ENCODE data around the gene LYRM1. TPM values are rescaled to one million over a fixed set of nuclear protein-coding genes. Genes with fewer than 3 reads are reported as not detected.

Gene LYRM1
- polyA plus RNA-seq, 1 of the 3 experiments (the other 2 are of a cell fraction): 18.1 TPM

DNA sequence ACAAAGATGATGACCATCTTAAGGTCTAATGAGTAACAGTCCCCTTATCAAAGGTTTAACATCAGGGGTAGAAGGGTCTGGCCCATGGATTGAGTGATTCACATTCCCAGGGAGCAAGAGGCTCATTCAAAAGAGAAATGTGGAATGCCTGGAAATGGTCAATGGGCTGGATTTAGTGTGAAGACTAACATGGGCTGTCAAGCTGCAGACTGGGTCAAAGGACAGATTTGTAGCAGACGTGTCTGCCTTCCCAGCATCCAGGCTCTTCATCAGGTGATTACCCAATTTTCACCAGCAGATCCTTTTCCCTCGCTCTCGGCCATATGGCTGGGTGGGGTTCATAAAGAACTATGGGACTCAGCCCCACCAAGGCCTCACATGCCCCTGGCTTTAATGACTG lies 27.2 kb upstream of the LYRM1 start:
- ChIA-PET CTCF (interaction anchor here (0.9 to 4.1 kb wide), 4 partner anchors 10 to 27 kb away, joined by 3 to 21 read pairs (median 5); partner anchors contain the start of genes DCUN1D3 and LYRM1), POLR2A (no interaction called here)
- peaks cover 88% of the 10 kb centered on the region for H3K79me2 ChIP-seq (ENCODE audit: insufficient read depth)
- H3K4me1 ChIP-seq (ENCODE audit: control insufficient read depth in 1 of 2, insufficient read depth in 2 of 2, low read depth in 1 of 2, low read length in 1 of 2): peaks cover 18 to 23% of the 10 kb centered on the region in 2 experiments
- H3K4me3 ChIP-seq (ENCODE audit: low read depth in 2 of 2, low read length in 1 of 2): no peak overlapping the region
- no peaks in the 10 kb centered on the region for H4K20me1 ChIP-seq (ENCODE audit: insufficient read depth)
- TF ChIP-seq FOXJ3 (CRISPR knock-in tag; IDR thresholded peaks at IDR 0.05): no peak
- TF ChIP-seq NFIC (IDR thresholded peaks at IDR 0.05; ENCODE audit: borderline replicate concordance): no peak
- TF ChIP-seq MEF2A (IDR thresholded peaks at IDR 0.05; ENCODE audit: borderline replicate concordance, low read depth): no peak
- no peak for TF ChIP-seq NRF1 (IDR thresholded peaks at IDR 0.05; ENCODE audit: low read depth, low read length)
- no peak for TF ChIP-seq TEAD4 (IDR thresholded peaks at IDR 0.05; ENCODE audit: borderline replicate concordance, insufficient read depth)
- TF ChIP-seq, protein P1, sequence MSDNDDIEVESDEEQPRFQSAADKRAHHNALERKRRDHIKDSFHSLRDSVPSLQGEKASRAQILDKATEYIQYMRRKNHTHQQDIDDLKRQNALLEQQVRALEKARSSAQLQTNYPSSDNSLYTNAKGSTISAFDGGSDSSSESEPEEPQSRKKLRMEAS (IDR thresholded peaks at IDR 0.05; ENCODE audit: low read depth): no peak
- TF ChIP-seq, protein P2, sequence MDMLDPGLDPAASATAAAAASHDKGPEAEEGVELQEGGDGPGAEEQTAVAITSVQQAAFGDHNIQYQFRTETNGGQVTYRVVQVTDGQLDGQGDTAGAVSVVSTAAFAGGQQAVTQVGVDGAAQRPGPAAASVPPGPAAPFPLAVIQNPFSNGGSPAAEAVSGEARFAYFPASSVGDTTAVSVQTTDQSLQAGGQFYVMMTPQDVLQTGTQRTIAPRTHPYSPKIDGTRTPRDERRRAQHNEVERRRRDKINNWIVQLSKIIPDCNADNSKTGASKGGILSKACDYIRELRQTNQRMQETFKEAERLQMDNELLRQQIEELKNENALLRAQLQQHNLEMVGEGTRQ (IDR thresholded peaks at IDR 0.05; ENCODE audit: borderline replicate concordance, low read depth, low read length): no peak
- no peak for TF ChIP-seq MXI1 (IDR thresholded peaks at IDR 0.05; ENCODE audit: low read depth, low read length)
- no peak for TF ChIP-seq RAD21 (IDR thresholded peaks at IDR 0.05; ENCODE audit: low read length)
- no peak for TF ChIP-seq RXRA (IDR thresholded peaks at IDR 0.05; ENCODE audit: borderline replicate concordance, low read depth)
- H2AFZ ChIP-seq (ENCODE audit: low read depth): no peak overlapping the region
- H3K9ac ChIP-seq: no peak overlapping the region
- peaks cover 15% of the 10 kb centered on the region for H3F3A ChIP-seq (replicated peaks; ENCODE audit: insufficient read depth)
- no peaks in the 10 kb centered on the region for H3K36me3 ChIP-seq (replicated peaks in 1 of 2; ENCODE audit: control insufficient read depth in 1 of 2, insufficient read depth in 2 of 2, low read length in 1 of 2)
- no peaks in the 10 kb centered on the region for H3K9me3 ChIP-seq
- WGBS (ENCODE audit: low lambda C conversion rate): 97% methylated on average over 3 of the region's 3 CpGs
- no peaks in the 10 kb centered on the region for H3K27me3 ChIP-seq (ENCODE audit: insufficient read depth)
- no peaks in the 10 kb centered on the region for H3K9me2 ChIP-seq
- DNase-seq: no peak
- no peak overlapping the region for H3K4me2 ChIP-seq
- peak overlapping the region in 1 of 2 experiments; percentile 61; a peak in 2 of 4 replicates for H3K27ac ChIP-seq (ENCODE audit: low read depth in 2 of 2, low read length in 1 of 2)

DNA sequence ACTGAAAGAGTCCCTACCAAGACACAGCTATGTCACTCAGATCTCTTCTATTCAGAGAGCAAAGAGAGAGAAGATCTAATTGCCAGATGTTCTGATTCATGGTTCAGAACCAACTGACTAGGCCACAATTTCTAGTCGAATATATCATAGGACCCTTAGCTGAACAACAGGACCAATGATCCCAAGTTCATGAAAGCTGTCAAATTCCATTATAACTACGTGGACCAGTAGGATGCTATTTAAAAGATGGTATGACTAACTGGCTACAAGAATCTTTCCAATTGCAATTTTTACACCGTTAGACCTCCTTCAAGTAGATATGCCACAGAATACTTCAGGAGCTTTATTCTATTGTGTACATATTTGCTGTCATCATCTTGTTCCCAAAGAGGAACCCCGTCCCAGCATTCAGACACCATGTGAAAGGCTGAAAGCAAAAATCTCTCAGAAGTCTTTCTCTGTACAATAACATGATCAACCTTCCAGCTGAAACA lies 26.4 kb upstream of the LYRM1 start:
- no peak overlapping the region for H2AFZ ChIP-seq (ENCODE audit: low read depth)
- TF ChIP-seq JUND (IDR thresholded peaks at IDR 0.05) (no peak), TCF12 (IDR thresholded peaks at IDR 0.05) (peak; percentile 22; the same call in 1 of the 2 replicates), FOXM1 (IDR thresholded peaks at IDR 0.05; ENCODE audit: low read depth) (no peak)
- TF ChIP-seq, protein P3, sequence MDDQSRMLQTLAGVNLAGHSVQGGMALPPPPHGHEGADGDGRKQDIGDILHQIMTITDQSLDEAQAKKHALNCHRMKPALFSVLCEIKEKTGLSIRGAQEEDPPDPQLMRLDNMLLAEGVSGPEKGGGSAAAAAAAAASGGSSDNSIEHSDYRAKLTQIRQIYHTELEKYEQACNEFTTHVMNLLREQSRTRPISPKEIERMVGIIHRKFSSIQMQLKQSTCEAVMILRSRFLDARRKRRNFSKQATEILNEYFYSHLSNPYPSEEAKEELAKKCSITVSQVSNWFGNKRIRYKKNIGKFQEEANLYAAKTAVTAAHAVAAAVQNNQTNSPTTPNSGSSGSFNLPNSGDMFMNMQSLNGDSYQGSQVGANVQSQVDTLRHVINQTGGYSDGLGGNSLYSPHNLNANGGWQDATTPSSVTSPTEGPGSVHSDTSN (IDR thresholded peaks at IDR 0.05): peak; percentile 7; the same call in 1 of the 2 replicates
- WGBS (ENCODE audit: low lambda C conversion rate): 81% methylated on average over 4 of the region's 4 CpGs
- no peaks in the 10 kb centered on the region for H3K9me3 ChIP-seq
- H4K20me1 ChIP-seq (ENCODE audit: insufficient read depth): no peaks in the 10 kb centered on the region
- peak overlapping the region in 1 of 2 experiments; percentile 61; a peak in 2 of 4 replicates for H3K27ac ChIP-seq (ENCODE audit: low read depth in 2 of 2, low read length in 1 of 2)
- H3K4me1 ChIP-seq (ENCODE audit: control insufficient read depth in 1 of 2, insufficient read depth in 2 of 2, low read depth in 1 of 2, low read length in 1 of 2): peaks cover 16 to 21% of the 10 kb centered on the region in 2 experiments
- ChIA-PET POLR2A (no interaction called here), CTCF (interaction anchor here (1.5 to 4.1 kb wide), 3 partner anchors 11 to 26 kb away, joined by 3 to 21 read pairs (median 7); partner anchors contain the start of genes DCUN1D3 and LYRM1)
- no peak overlapping the region for H3K4me3 ChIP-seq (ENCODE audit: low read depth in 2 of 2, low read length in 1 of 2)
- H3K4me2 ChIP-seq: peak overlapping the region; percentile 2; the same call in 1 of the 2 replicates
- H3K9me2 ChIP-seq: no peaks in the 10 kb centered on the region
- H3F3A ChIP-seq (replicated peaks; ENCODE audit: insufficient read depth): peaks cover 15% of the 10 kb centered on the region
- H3K27me3 ChIP-seq (ENCODE audit: insufficient read depth): no peaks in the 10 kb centered on the region
- H3K9ac ChIP-seq: no peak overlapping the region
- peaks cover 87% of the 10 kb centered on the region for H3K79me2 ChIP-seq (ENCODE audit: insufficient read depth)
- H3K36me3 ChIP-seq (replicated peaks in 1 of 2; ENCODE audit: control insufficient read depth in 1 of 2, insufficient read depth in 2 of 2, low read length in 1 of 2): no peaks in the 10 kb centered on the region
- DNase-seq: no peak
